Upper lobe of right lung (tissue), 1 donor: Measurements from ENCODE around the gene INTS13. TPM values are rescaled to one million over a fixed set of nuclear protein-coding genes. Genes with fewer than 3 reads are reported as not detected.

Experiments
- ATAC-seq: fragments of 200-7000 bp; cut with Tn5 transposase; one replicate; pipeline ENCODE4 v1.9.1; 2020; ENCODE audit warnings: mild to moderate bottlenecking, moderate library complexity
- DNase-seq: peaks from one replicate; pipeline ENCODE4 v3.0.0-alpha.2; 2020
- H3K27ac ChIP-seq: fragments of 200-600 bp; one replicate; pipeline ENCODE4 v1.8.0; 2022
- H3K27me3 ChIP-seq: fragments of 200-600 bp; one replicate; pipeline ENCODE4 v1.8.0; 2022; ENCODE audit warnings: mild to moderate bottlenecking
- H3K36me3 ChIP-seq: fragments of 200-600 bp; one replicate; pipeline ENCODE4 v1.8.0; 2022
- H3K4me1 ChIP-seq: fragments of 200-600 bp; one replicate; pipeline ENCODE4 v1.8.0; 2022
- H3K4me3 ChIP-seq: fragments of 200-600 bp; one replicate; pipeline ENCODE4 v1.8.0; 2022; ENCODE audit warnings: mild to moderate bottlenecking
- H3K9me3 ChIP-seq: fragments of 200-600 bp; one replicate; pipeline ENCODE4 v1.8.0; 2022
- intact Hi-C: fragments of 100-400 bp; cut with DNase I; formaldehyde crosslinking; loops from one replicate; pipeline ENCODE4 v1.11.0; 2022
- total RNA-seq: library from RNA; stranded (reverse); fragmentation: NEBNext Ultra II Directional; extraction: Animal tissue kit (Norgen Biotek cat#: 25700); gene quantifications from one replicate; pipeline ENCODE4 v1.2.1, GENCODE V29; 2021
- TF ChIP-seq, protein P1 (sequence below): fragments of 200-600 bp; IDR thresholded peaks from one replicate; pipeline ENCODE4 v1.8.0; 2022; ENCODE audit warnings: antibody characterized with exemption
- donor health status: DM: no; HTN: yes; CAD: no; lungs with severe emphysema.

INTS13 gene
- total RNA-seq, 1 donor from 2014 or later = 20.8 TPM

DNA sequence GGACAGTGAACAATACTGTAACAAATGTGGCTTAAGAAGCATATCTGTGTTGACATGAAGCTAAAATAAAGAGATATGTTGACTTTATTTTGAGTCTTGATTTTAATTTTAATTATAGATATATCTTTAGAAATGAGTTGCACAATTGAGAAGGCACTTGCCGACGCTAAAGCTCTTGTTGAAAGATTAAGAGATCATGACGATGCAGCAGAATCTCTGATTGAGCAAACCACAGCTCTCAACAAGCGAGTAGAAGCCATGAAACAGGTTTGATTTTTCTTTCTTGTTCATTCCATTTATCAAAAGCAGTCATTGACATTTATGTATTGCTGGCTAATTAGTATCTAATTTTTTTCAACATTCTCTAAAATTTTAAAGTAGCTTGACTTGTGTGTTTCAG, 16.2 kb upstream of the INTS13 start:
- intact Hi-C loops = no loop called here
- Histone ChIP-seq H3K36me3 (peaks cover 31% of the 10 kb centered on the region), H3K4me1 (peaks cover 19% of the 10 kb centered on the region), H3K27ac (peak overlapping the region; percentile 33), H3K9me3 (no peaks in the 10 kb centered on the region), H3K27me3 (no peaks in the 10 kb centered on the region), H3K4me3 (no peak overlapping the region)
- no peak for ATAC-seq
- TF ChIP-seq, protein P1, sequence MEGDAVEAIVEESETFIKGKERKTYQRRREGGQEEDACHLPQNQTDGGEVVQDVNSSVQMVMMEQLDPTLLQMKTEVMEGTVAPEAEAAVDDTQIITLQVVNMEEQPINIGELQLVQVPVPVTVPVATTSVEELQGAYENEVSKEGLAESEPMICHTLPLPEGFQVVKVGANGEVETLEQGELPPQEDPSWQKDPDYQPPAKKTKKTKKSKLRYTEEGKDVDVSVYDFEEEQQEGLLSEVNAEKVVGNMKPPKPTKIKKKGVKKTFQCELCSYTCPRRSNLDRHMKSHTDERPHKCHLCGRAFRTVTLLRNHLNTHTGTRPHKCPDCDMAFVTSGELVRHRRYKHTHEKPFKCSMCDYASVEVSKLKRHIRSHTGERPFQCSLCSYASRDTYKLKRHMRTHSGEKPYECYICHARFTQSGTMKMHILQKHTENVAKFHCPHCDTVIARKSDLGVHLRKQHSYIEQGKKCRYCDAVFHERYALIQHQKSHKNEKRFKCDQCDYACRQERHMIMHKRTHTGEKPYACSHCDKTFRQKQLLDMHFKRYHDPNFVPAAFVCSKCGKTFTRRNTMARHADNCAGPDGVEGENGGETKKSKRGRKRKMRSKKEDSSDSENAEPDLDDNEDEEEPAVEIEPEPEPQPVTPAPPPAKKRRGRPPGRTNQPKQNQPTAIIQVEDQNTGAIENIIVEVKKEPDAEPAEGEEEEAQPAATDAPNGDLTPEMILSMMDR = no peak
- DNase-seq = no peak

- intact Hi-C loops = no loop called here
- Histone ChIP-seq H3K27me3 (no peaks in the 10 kb centered on the region), H3K4me1 (peaks cover 19% of the 10 kb centered on the region), H3K36me3 (peaks cover 25% of the 10 kb centered on the region), H3K4me3 (no peak overlapping the region), H3K27ac (peak overlapping the region; percentile 33), H3K9me3 (peaks cover under 1% of the 10 kb centered on the region)
- no peak for DNase-seq
- TF ChIP-seq, protein P1 = no peak
- ATAC-seq = peak; percentile 97
These were observed 15.7 kb upstream of the INTS13 start for GRCh38 chr12:26953447-26953846.

- intact Hi-C loops = no loop called here
- H3K27me3 ChIP-seq = no peaks in the 10 kb centered on the region
- ATAC-seq (no peak), DNase-seq (no peak)
- H3K4me3 ChIP-seq = no peak overlapping the region
- H3K36me3 ChIP-seq = no peaks in the 10 kb centered on the region
- TF ChIP-seq, protein P1 = no peak
- peaks cover 3% of the 10 kb centered on the region for H3K9me3 ChIP-seq
- no peak overlapping the region for H3K27ac ChIP-seq
- peaks cover 9% of the 10 kb centered on the region for H3K4me1 ChIP-seq
These were observed 10.5 kb upstream of the INTS13 start for GRCh38 chr12:26948309-26948708.

DNA sequence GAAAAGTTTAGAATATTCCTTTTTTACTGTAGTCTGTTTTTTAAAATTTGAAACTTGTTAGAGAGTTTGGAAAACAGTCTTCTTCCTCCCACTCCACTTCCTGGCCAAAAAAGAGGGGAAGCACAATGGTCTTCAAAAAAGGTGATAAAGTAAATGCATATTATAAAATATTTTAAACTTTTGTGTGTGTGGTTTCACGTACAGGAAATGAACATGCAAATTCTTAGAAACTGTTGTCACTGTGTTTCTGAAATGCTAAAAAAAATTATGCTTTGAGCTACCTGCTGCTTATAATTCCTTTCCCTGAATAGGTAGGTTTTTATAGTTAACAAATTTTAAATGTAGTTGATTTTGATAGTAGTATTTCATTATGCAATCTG, 3.4 kb upstream of the INTS13 start:
- no peak for DNase-seq
- no peak for ATAC-seq
- H3K4me3 ChIP-seq = peak overlapping the region; percentile 97
- intact Hi-C loops = no loop called here
- no peaks in the 10 kb centered on the region for H3K9me3 ChIP-seq
- H3K27ac ChIP-seq = peak overlapping the region; percentile 33
- TF ChIP-seq, protein P1 = no peak
- no peaks in the 10 kb centered on the region for H3K36me3 ChIP-seq
- H3K27me3 ChIP-seq = no peaks in the 10 kb centered on the region
- H3K4me1 ChIP-seq = peaks cover 41% of the 10 kb centered on the region

GRCh38 chr12:26940516-26941214, 2.9 kb upstream of the INTS13 start:
- TF ChIP-seq, protein P1 = no peak
- Histone ChIP-seq H3K4me1 (peaks cover 46% of the 10 kb centered on the region), H3K4me3 (peak overlapping the region; percentile 97), H3K9me3 (no peaks in the 10 kb centered on the region), H3K27me3 (no peaks in the 10 kb centered on the region), H3K27ac (peak overlapping the region; percentile 33), H3K36me3 (no peaks in the 10 kb centered on the region)
- DNase-seq (no peak), ATAC-seq (no peak)
- intact Hi-C loops = no loop called here
